ENCODE data around the gene IFITM5.
"Not testable (repeated sequence)": the region's sequence is repeated elsewhere in the genome, so short reads cannot be mapped to it uniquely, and the experiment has no call there.

Gene IFITM5

DNA sequence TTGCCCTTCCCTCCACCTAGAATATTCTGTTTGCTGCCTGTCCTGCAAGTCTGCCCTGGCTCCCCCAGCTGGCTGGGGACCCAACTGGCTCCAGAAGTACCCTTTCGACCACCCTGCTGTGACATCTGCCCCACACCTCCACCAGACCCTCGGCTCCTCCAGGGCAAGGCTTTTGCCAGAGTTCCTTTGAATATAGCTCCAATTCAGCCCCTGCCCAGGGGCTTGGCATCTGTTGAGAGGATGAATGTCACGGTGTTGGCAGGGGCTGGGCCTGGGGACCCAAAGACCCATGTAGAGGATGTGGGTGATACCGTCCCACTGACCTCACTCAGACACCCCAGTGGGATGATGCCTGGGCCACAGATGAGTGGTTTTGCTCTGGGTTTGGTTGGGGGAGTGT, 17.2 kb downstream of the IFITM5 start:
- no peak for DNase-seq

- no peak for DNase-seq
These were observed 17.7 kb downstream of the IFITM5 start for GRCh38 chr11:281486-282161.

- DNase-seq: no peak
These were observed 18.4 kb downstream of the IFITM5 start for GRCh38 chr11:280706-281485.

DNA sequence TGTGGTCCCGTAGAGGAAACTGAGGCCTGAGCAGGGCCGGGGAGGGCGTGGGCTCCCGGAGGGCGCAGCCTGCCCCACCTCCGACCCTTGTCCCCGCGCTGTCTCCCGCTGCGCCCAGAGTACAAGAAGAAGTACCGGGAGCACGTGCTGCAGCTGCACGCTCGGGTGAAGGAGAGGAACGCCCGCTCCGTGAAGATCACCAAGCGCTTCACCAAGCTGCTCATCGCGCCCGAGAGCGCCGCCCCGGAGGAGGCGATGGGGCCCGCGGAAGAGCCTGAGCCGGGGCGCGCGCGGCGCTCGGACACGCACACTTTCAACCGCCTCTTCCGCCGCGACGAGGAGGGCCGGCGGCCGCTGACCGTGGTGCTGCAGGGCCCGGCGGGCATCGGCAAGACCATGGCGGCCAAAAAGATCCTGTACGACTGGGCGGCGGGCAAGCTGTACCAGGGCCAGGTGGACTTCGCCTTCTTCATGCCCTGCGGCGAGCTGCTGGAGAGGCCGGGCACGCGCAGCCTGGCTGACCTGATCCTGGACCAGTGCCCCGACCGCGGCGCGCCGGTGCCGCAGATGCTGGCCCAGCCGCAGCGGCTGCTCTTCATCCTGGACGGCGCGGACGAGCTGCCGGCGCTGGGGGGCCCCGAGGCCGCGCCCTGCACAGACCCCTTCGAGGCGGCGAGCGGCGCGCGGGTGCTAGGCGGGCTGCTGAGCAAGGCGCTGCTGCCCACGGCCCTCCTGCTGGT, 19.2 kb downstream of the IFITM5 start:
- no peak for DNase-seq

GRCh38 chr11:279040-279965, 20.0 kb downstream of the IFITM5 start:
- DNase-seq: no peak

- no peak for DNase-seq
These were observed 21.1 kb downstream of the IFITM5 start, which contains the start of gene NLRP6 for GRCh38 chr11:278001-278951. TSS of gene NLRP6 (plus strand) at chr11:278407. CDS start at chr11:278570, 163 bp downstream.

DNA sequence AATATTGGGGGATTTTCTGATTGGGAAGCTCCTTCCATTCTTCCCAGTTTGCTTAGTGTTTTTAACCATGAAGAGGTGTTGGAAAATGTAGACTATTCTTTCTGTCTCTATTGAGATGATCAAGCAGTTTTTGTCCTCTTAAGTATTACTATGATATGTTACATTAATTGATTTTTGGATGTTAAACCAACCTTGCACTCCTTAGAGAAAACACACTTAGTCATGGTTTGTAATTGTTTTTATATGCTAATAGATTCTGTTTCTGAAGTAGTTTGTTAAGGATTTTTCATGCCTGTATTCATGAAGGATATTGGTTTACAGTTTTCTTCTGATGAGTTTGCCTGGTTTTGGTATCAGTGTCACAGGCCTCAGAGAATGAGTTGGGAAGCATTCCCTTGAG, 23.1 kb downstream of the IFITM5 start:
- no peak for DNase-seq

DNA sequence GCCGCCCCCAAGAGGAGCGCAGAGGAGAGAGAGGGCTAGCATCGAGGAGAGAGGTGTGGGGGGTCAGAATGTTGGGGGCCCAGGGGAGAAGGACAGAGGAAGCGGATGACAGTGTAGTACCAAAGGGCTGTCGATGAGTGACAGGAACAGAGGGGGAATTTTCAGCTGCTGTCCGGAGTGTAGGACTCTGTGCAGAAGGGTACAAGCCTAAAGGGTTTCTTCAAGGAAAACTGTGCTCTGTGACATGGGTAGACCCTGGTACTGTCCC, 26.5 kb downstream of the IFITM5 start:
- no peak for DNase-seq

- DNase-seq: no peak
These were observed 27.0 kb downstream of the IFITM5 start for GRCh38 chr11:272195-272930.

GRCh38 chr11:271319-271715, 28.0 kb downstream of the IFITM5 start:
- no peak for DNase-seq

- DNase-seq: no peak
These were observed 28.6 kb downstream of the IFITM5 start for GRCh38 chr11:270451-271318.

DNA sequence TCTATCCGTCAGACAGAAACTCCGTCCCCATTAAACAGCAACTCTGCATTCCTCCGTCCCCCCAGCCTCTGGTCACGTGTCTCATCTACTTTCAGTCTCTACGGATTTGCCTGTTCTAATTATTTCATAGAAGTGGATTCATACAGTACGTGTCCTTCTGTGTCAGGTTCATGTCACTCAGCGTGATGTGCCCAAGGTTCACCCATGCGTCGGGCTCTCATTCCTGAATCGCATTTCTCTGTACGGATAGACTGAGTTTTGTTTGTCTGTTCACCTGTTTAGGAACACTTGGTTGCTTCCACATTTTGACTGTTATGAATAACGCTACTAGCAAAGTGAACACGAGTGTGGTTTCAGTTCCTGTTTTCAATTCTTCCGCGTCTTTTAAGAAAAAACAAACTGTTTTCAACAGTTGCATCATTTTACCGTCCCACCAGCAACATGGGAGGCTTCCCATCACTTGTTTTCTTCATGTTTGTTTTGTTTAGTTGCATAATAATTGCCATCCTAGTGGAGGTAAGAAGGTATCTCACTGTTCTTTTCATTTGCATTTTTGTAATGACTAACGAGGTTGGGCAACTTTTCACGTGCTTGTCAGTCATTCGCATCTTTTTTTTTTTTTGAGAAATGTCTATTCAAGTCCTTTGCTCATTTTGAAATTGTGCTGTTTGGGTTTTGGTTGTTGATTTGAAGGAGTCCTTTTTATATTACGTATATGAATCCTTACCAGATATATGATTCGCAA, 30.0 kb downstream of the IFITM5 start:
- no peak for DNase-seq

DNA sequence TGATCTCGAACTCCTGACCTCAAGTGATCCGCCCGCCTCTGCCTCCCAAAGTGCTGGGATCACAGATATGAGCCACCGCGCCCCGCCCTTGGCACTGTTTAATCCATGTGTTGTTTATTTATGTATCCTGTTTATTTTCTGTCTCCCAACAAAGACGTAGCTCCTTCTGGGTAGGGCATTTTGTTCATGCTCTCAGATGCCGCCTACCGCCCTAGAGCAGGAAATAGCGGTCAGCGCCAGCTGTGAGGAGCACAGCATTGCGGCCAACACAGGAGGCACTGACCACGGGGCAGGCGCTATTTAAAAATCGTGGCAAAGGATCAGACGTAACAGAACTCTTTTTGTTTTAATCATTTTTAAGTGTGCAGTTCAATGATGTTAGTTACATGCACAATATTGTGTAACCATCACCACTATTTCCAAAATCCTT, 30.6 kb downstream of the IFITM5 start:
- not testable (repeated sequence) for DNase-seq

DNA sequence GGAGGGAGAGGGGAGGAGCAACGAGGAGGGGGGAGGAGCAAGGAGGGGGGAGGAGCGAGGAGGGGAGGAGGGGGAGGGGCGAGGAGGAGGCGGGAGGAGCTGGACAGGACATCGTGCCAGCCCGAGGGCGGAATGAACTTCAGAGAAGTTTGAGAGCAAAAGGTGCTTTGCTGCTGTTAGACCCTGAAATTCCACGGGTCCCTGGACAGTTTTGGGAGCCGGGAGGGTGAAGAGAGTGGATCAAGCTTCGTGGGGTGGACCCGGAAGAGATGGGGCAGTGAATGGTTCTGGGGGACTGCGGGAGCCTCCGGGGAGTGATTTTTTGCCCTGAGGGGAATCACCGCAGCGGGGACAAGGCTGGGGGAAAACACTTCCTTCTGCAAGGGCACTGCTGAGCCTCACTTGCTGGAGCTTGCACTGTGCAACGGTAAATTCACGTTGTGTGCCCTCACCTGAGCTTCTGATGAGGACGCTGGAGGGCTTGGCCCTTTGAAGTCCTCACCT, 31.8 kb downstream of the IFITM5 start:
- no peak for DNase-seq

DNA sequence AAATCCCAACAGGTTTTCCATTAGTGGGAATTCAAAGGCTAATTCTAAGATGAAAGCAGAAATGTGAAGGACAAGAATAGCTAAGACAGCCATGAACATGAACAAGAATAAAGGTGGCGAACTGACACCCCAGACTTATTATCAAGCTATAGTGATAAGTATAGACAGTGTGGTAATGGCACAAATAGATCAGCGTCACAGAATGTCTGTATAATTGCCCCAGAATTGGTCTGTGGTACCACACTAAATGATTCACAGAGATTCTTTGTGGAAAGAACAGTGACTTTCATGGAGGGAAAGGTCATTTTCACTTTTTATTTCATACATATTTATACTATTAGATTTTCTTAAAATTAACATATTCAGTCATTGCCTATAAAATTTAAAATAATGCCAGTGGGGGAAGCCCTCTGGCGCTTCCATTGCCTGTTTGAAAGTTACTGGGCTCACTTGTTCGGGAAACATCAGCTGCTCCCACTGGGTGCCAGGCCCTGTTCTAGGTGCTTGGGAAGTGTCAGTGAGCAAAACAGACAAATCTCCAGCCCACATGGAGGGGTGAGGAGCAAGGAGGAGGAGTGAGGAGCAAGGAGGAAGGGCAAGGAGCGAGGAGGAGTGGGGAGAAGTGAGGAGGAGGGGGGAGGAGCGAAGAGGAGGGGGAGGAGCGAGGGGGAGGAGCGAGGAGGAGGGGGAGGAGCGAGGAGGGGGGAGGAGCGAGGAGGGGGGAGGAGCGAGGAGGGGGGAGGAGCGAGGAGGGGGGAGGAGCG, 32.5 kb downstream of the IFITM5 start:
- DNase-seq: no peak

DNA sequence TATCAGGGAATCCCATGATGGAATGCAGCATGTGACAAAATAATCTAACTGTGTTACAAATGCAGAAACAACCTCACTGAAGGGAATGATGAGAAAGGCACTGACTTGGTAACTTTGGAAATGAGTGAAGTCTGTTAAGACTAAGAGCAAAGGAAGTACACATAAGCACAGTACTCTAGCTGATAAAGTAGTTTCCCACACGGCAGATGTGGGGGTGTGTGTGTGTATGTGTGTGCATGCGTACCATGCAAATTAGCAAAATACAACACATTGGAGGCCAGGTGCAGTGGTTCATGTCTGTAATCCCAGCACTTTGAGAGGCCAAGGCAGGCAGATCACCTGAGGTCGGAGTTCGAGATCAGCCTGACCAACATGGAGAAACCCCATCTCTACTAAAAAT, 37.7 kb downstream of the IFITM5 start:
- DNase-seq: no peak

DNA sequence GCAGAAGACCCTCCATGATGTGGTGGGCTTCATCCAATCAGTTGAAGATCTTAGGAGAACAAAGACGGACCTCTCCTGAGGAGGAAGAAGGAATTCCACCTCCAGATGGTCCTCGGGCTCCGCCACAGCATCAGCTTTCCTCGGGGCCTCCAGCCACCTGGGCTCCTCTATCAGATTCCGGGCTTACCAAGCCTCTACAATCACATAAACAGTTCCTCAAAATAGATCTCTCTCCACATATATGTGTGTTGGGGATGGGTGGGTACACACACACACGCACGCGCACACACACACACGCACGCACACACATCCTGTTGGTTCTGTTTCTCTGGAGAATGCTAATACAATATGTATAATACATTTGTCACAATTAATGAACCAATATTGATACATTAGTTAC, 39.9 kb downstream of the IFITM5 start:
- no peak for DNase-seq

Measured in COR-L47 (cell line).